Left renal pelvis (tissue), 4 donors: Measurements from ENCODE around the gene MAGI3. TPM values are rescaled to one million over a fixed set of nuclear protein-coding genes. Genes with fewer than 3 reads are reported as not detected.
"Not testable (repeated sequence)": the region's sequence is repeated elsewhere in the genome, so short reads cannot be mapped to it uniquely, and the experiment has no call there.

ENCODE experiments used
- DNase-seq, 4 donors: peaks; one replicate each; pipeline ENCODE4 v3.0.0-alpha.2; 2013; ENCODE audit warnings: low read depth in 4 of 4, low spot score in 3 of 4
- polyA plus RNA-seq, 4 donors: library from polyadenylated mRNA; unstranded; fragments of 120-200 nt; gene quantifications; one replicate each; pipeline ENCODE4 v1.2.1, GENCODE V29; 2013; ENCODE audit not compliant: insufficient read length in 4 of 4

Gene MAGI3
- polyA plus RNA-seq, 4 donors = 15.3 to 26.9 (median 24.2) TPM

GRCh38 chr1:113508364-113509164 lies 118.2 kb downstream of the MAGI3 start:
- no peak for DNase-seq

GRCh38 chr1:113509766-113510165 lies 119.5 kb downstream of the MAGI3 start:
- DNase-seq = not testable (repeated sequence)

- no peak for DNase-seq
Measured at GRCh38 chr1:113511269-113511668, 121.0 kb downstream of the MAGI3 start.

GRCh38 chr1:113515498-113515897 lies 125.2 kb downstream of the MAGI3 start:
- no peak for DNase-seq

GRCh38 chr1:113517346-113517745 lies 127.0 kb downstream of the MAGI3 start:
- no peak for DNase-seq

- no peak for DNase-seq
Measured at GRCh38 chr1:113517983-113518382, 127.7 kb downstream of the MAGI3 start.

GRCh38 chr1:113519556-113519955 lies 129.2 kb downstream of the MAGI3 start:
- no peak for DNase-seq

GRCh38 chr1:113530021-113530420 lies 139.7 kb downstream of the MAGI3 start:
- no peak for DNase-seq

- no peak for DNase-seq
Measured at GRCh38 chr1:113531321-113531720, 141.0 kb downstream of the MAGI3 start.

GRCh38 chr1:113533061-113533460 lies 142.7 kb downstream of the MAGI3 start:
- no peak for DNase-seq

GRCh38 chr1:113534130-113534817 lies 144.0 kb downstream of the MAGI3 start:
- no peak for DNase-seq

GRCh38 chr1:113534875-113535274 lies 144.6 kb downstream of the MAGI3 start:
- DNase-seq = no peak

- DNase-seq = no peak
Measured at GRCh38 chr1:113536182-113536780, 146.0 kb downstream of the MAGI3 start.

GRCh38 chr1:113538225-113538624 lies 147.9 kb downstream of the MAGI3 start:
- no peak for DNase-seq

- no peak for DNase-seq
Measured at GRCh38 chr1:113540335-113540734, 150.0 kb downstream of the MAGI3 start.

GRCh38 chr1:113541106-113541505 lies 150.8 kb downstream of the MAGI3 start:
- no peak for DNase-seq

GRCh38 chr1:113542221-113542701 lies 151.9 kb downstream of the MAGI3 start:
- no peak for DNase-seq

GRCh38 chr1:113543110-113543509 lies 152.8 kb downstream of the MAGI3 start:
- DNase-seq = no peak

- no peak for DNase-seq
Measured at GRCh38 chr1:113545210-113545609, 154.9 kb downstream of the MAGI3 start.

- peak in 1 of 4 donors; percentile 3 for DNase-seq
Measured at GRCh38 chr1:113545626-113546025, 155.3 kb downstream of the MAGI3 start.

GRCh38 chr1:113551728-113552127 lies 161.4 kb downstream of the MAGI3 start:
- DNase-seq = no peak
